ENCODE results near the gene CPN2.

Gene CPN2

DNA sequence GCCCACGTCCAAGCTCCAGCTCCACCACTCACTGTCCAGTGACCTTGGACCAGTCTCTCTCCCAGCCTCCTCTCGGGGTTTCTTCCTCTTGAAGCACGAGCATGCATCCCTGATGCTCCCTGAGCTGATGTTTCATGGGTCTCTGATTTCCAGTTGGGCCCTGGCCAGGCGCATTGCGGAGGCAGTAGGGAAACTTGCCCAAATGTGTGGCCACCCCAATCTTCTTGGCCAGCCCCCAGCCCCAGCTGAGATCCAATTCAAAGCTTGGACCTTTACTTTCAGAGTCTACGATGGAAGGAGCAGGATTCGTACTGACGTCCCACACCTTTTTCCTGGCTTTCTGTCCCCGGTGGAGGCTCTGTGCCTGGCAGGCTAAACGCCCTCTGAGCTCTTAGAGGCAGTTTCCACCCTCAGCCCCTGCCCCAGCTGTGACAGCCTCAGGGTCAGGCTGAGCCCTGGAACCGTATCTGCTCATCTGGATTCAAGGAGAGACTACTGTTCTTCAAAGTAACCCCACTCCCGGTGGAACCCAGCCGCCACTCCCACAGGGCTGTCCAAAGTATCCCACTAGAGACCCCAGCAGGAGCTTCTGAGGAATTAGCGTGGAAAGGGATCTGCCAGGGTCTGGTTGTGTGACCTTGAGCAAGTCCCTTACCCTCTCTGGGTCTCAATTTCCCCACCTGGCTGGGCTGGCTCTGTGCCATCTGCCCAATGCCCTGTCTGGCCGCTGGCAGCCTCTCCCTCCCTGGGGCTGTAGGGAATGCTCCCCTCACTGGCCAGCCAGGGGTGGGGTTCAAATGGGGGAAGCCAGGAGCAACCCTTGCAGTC, 37.4 kb downstream of the CPN2 start:
- peak; percentile 35 for DNase-seq (ENCODE audit: low read depth, low spot score)

GRCh38 chr3:194312743-194313281, 38.3 kb downstream of the CPN2 start:
- peak; percentile 57 for DNase-seq (ENCODE audit: low read depth, low spot score)

DNA sequence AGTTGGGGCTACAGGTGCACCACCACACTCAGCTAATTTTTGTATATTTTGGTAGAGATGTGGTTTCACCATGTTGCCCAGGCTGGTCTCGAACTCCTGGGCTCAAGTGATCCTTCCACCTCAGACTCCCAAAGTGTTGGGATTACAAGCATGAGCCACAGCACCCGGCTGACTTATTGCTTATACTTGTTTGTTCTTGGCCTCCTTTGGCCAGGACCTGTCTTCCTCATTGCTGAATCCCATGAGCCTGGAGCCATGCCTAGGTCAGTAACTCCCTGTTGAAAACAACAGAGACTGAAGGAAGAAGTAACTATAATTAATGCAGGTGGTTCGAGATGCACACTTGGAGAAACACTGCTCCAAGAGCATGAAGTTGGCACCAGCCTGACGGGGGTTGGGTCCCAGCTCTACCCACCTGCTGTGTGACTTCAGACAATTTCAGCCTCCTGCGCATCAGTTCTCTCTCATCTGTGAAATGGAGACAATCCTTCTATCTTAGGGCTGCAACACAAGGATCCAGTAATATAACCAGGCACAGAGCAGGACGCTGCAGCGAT, 38.9 kb downstream of the CPN2 start:
- no peak for DNase-seq (ENCODE audit: low read depth, low spot score)

GRCh38 chr3:194311000-194311399, 40.1 kb downstream of the CPN2 start:
- DNase-seq (ENCODE audit: low read depth, low spot score) = no peak

- DNase-seq (ENCODE audit: low read depth, low spot score) = no peak
These were observed 40.9 kb downstream of the CPN2 start for GRCh38 chr3:194310060-194310835.

DNA sequence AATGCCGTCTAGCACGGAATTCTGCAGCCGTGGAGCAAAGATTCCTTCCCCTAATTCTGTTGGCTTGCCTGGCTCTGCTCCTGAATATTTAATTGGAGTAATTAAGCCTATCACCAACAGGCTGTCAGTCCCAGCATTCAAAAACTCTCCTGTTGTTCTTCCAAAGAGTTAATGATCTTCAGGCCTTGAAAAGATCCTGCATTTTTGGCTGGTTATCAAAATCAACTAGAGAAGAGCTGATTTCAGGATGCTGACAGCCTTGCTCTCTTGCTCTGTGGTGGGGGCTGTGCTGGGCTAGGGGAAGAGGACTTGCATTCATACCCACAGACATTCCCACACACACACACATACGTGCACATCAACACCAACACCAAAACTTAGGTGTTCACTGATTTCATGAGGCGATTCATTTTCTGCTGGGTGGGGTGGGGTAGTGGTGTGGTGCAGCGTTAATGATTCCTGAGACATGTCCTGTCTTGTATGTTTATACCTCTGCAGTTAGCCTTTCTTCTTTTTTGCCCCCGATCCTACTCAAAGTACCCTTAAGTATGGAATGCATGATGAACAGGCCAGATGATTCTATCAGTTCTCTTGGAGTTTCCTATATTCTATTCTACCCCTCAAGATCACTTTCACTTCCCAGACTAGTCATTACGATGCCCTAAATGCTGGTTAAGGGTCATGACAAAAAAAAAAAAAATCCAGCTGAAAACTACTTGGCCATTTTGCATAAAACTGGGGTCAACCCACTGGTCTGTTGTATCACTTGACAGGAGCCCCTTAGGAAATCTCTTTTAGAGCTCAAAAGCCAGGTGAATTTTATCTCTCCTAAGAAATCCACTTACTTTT, 42.3 kb downstream of the CPN2 start:
- DNase-seq (ENCODE audit: low read depth, low spot score) = peak; percentile 42

GRCh38 chr3:194307849-194308248, 43.3 kb downstream of the CPN2 start:
- DNase-seq (ENCODE audit: low read depth, low spot score) = no peak

GRCh38 chr3:194306771-194307640, 44.1 kb downstream of the CPN2 start:
- DNase-seq (ENCODE audit: low read depth, low spot score) = no peak

DNA sequence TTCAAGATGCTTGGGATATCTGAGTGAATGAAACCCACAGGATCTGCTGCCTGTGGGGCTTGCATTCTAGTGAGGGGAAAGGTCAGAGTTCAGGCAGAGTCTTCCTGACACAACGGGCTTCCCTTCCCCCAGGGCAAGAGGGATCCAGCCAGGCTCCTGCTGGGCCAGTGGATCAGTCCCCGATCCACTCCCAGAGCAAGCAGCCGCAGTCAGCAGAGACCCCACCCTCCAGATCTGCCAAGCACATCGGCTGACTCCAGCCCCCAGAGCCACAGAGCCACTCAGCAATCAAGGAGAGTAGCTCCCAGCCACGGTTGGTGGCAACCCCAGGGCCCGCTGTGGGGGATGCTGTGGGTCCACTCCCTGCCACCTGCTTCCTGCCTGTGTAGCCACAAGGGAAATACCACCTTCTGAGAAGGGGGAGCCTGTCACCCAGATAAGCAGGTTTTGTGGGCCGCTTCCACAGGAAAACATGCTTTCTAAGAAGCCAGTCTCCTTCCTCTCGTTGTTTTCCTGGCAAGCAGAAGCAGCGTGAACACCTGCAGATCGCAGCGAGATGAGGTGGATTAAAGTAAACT, 44.9 kb downstream of the CPN2 start:
- no peak for DNase-seq (ENCODE audit: low read depth, low spot score)

- no peak for DNase-seq (ENCODE audit: low read depth, low spot score)
These were observed 45.6 kb downstream of the CPN2 start for GRCh38 chr3:194305356-194306108.

- DNase-seq (ENCODE audit: low read depth, low spot score) = no peak
These were observed 46.8 kb downstream of the CPN2 start for GRCh38 chr3:194304186-194304917.

DNA sequence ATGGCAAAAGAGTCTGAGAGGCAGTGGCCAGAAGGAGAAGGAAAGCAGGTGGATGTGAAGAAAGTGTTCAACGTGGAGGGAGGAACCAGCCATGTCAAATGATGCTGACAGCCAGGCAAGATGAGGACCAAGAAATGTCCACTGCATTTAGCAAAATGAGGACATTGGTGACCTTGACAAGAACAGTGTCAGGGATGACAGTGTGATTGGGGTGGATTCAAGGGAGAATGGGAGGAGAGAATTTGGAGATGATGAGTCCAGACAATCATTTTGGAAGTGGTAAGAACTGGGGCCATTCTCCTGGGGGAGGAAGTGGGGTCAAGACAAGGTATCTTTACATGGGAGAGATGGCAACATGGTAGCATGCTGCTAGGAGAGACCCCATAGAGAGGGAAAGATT, 47.4 kb downstream of the CPN2 start:
- no peak for DNase-seq (ENCODE audit: low read depth, low spot score)

GRCh38 chr3:194301730-194302129, 49.4 kb downstream of the CPN2 start:
- no peak for DNase-seq (ENCODE audit: low read depth, low spot score)

GRCh38 chr3:194300936-194301335, 50.2 kb downstream of the CPN2 start:
- no peak for DNase-seq (ENCODE audit: low read depth, low spot score)

- DNase-seq (ENCODE audit: low read depth, low spot score) = peak; percentile 90
These were observed 50.8 kb downstream of the CPN2 start for GRCh38 chr3:194300382-194300758.

DNA sequence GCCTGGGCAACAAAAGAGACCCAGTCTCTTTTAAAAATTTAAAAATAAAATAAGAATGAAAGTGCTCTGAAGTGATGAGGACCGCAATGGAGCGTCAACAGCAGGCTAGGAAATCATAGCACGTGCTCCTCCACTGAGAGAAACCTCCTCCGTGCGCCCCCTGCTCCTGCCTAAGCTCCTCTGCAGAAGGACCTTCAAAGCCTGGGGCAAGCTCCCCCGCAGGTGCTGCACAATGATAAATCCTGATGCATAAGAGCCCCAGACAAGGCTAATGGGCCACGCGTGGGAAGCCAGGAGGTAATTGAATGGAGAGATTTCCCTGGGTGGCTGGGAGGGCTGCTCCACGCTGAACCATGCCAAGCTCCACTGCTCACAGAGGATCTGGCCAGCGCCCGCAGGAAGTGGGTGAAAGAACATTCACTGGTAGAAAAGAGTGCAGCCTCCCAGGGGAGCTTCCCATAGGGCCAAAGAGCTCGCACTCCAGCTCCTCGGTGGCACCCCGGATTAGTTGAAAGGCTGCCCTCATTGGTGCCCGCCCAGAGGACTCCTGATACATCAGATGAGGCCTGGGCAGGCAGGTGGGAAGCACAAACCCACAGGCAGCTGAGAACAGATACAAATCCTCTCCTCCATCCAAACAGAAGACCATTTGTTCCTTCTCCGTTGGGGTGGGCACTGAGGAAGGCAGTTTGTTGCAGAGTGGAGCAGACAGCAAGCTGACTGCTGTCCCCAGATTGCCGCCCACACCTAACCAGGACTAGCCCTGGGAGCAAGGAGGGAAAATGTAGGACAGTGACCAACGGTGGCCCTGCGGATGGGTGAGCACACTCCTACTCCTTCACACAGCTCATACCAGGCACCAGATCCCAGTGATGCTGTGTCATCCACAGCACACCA, 52.5 kb downstream of the CPN2 start:
- DNase-seq (ENCODE audit: low read depth, low spot score) = no peak

GRCh38 chr3:194296454-194297263, 54.5 kb downstream of the CPN2 start:
- peak; percentile 94 for DNase-seq (ENCODE audit: low read depth, low spot score)
